IMR-90 (cell line): ENCODE measurements around the gene RNF17. TPM values are rescaled to one million over a fixed set of nuclear protein-coding genes. Genes with fewer than 3 reads are reported as not detected.

Source experiments
- ATAC-seq: fragments of 200-7000 bp; cut with Tn5 transposase; 2 replicates; pipeline ENCODE4 v1.9.1; 2020; ENCODE audit warnings: low read depth, mild to moderate bottlenecking, moderate library complexity
- BruUV-seq: library from RNA; stranded (reverse); fragments of 400-500 nt; replicated peaks from 2 replicates; lab custom pipeline; 2021; lab: Mats Ljungman, UMichigan
- CTCF ChIA-PET: fragments of 300-600 bp; formaldehyde crosslinking; extraction: SDS; loops from one replicate; lab custom pipeline; 2021; ENCODE audit warnings: antibody characterized with exemption; lab: Yijun Ruan, JAX
- POLR2A ChIA-PET: fragments of 300-600 bp; sonication (Branson Sonifier 250); formaldehyde crosslinking; loops from one replicate; lab custom pipeline; 2022; ENCODE audit warnings: antibody characterized with exemption; ENCODE audit not compliant: unreplicated experiment; lab: Charles Lee
- DNase-seq: peaks from one replicate; pipeline ENCODE4 v3.0.0; 2013
- H2AFZ ChIP-seq: replicated peaks from 2 replicates; pipeline ENCODE3; 2013; ENCODE audit warnings: low read length, mild to moderate bottlenecking; ENCODE audit not compliant: poor library complexity
- H2AK5ac ChIP-seq: 2 replicates; pipeline ENCODE4 v1.6.1; 2013; ENCODE audit warnings: low read depth, low read length, inconsistent platforms
- H2AK9ac ChIP-seq: replicated peaks from 2 replicates; pipeline ENCODE3; 2013; ENCODE audit warnings: mild to moderate bottlenecking, low read depth, low read length, moderate library complexity; ENCODE audit not compliant: poor library complexity
- H2BK120ac ChIP-seq: 2 replicates; pipeline ENCODE4 v1.6.1; 2013; ENCODE audit warnings: low read depth, low read length, inconsistent platforms
- H2BK15ac ChIP-seq: 3 replicates; pipeline ENCODE4 v1.6.1; 2013; ENCODE audit warnings: low read depth, low read length, inconsistent platforms
- H2BK20ac ChIP-seq: 2 replicates; pipeline ENCODE4 v1.6.1; 2013; ENCODE audit warnings: low read depth, mild to moderate bottlenecking, inconsistent platforms, low read length, moderate library complexity
- H2BK5ac ChIP-seq: 2 replicates; pipeline ENCODE4 v1.6.1; 2013; ENCODE audit warnings: mild to moderate bottlenecking, low read depth, low read length, inconsistent platforms; ENCODE audit not compliant: poor library complexity, severe bottlenecking
- H3K14ac ChIP-seq: replicated peaks from 2 replicates; pipeline ENCODE4 v1.6.1; 2013; ENCODE audit warnings: low read depth, low read length, inconsistent platforms
- H3K18ac ChIP-seq: 2 replicates; pipeline ENCODE4 v1.6.1; 2013; ENCODE audit warnings: low read depth, low read length, control low read depth
- H3K23ac ChIP-seq: 2 replicates; pipeline ENCODE4 v1.6.1; 2013; ENCODE audit warnings: low read depth, low read length, inconsistent platforms
- H3K27ac ChIP-seq: 2 replicates; pipeline ENCODE4 v1.5.1; 2013; ENCODE audit warnings: mild to moderate bottlenecking, control low read depth, low read length; ENCODE audit not compliant: insufficient read depth
- H3K27me3 ChIP-seq: 2 replicates; pipeline ENCODE4 v1.6.1; 2013; ENCODE audit warnings: low read length; ENCODE audit not compliant: control insufficient read depth, insufficient read depth
- H3K36me3 ChIP-seq: 2 replicates; pipeline ENCODE4 v1.6.1; 2013; ENCODE audit warnings: low read length, mixed read lengths; ENCODE audit not compliant: control insufficient read depth, insufficient read depth
- H3K4ac ChIP-seq: 2 replicates; pipeline ENCODE4 v1.6.1; 2013; ENCODE audit warnings: low read depth, low read length, inconsistent platforms
- H3K4me1 ChIP-seq: 2 replicates; pipeline ENCODE4 v1.6.1; 2013; ENCODE audit warnings: low read length, mixed read lengths; ENCODE audit not compliant: control insufficient read depth, insufficient read depth
- H3K4me2 ChIP-seq: 2 replicates; pipeline ENCODE4 v1.6.1; 2013; ENCODE audit warnings: low read depth, mild to moderate bottlenecking, control low read depth, low read length, moderate library complexity
- H3K4me3 ChIP-seq: 2 replicates; pipeline ENCODE4 v1.5.1; 2013; ENCODE audit warnings: low read depth, mild to moderate bottlenecking, control low read depth, low read length, moderate library complexity; ENCODE audit not compliant: insufficient read depth
- H3K56ac ChIP-seq: 2 replicates; pipeline ENCODE4 v1.6.1; 2013; ENCODE audit warnings: low read length, inconsistent platforms; ENCODE audit not compliant: insufficient read depth; ENCODE audit errors: extremely low read depth
- H3K79me1 ChIP-seq, 2 experiments: 2 replicates each; pipeline ENCODE4 v1.6.1; 2013; ENCODE audit warnings: low read length in 2 of 2, inconsistent platforms in 1 of 2, low read depth in 1 of 2
- H3K9ac ChIP-seq: 2 replicates; pipeline ENCODE4 v1.6.1; 2013; ENCODE audit warnings: low read depth, low read length, control low read depth
- H3K9me1 ChIP-seq: 2 replicates; pipeline ENCODE4 v1.6.1; 2013; ENCODE audit warnings: low read length, inconsistent platforms; ENCODE audit not compliant: insufficient read depth
- H3K9me3 ChIP-seq: 2 replicates; pipeline ENCODE4 v1.6.1; 2013; ENCODE audit warnings: low read length; ENCODE audit not compliant: control insufficient read depth, insufficient read depth
- H4K20me1 ChIP-seq: 2 replicates; pipeline ENCODE4 v1.6.1; 2013; ENCODE audit warnings: low read length, inconsistent platforms; ENCODE audit not compliant: insufficient read depth
- H4K5ac ChIP-seq: 2 replicates; pipeline ENCODE4 v1.6.1; 2013; ENCODE audit warnings: mild to moderate bottlenecking, low read depth, low read length, control low read depth
- H4K8ac ChIP-seq, 2 experiments: 2 replicates each; pipeline ENCODE4 v1.6.1; 2013; ENCODE audit warnings: low read depth in 2 of 2, low read length in 2 of 2, control low read depth in 1 of 2, inconsistent platforms in 1 of 2
- H4K91ac ChIP-seq: 2 replicates; pipeline ENCODE4 v1.6.1; 2013; ENCODE audit warnings: low read depth, low read length, inconsistent platforms; ENCODE audit not compliant: insufficient read depth
- BHLHE40 ChIP-seq: fragments of 150-350 bp; IDR thresholded peaks from 2 replicates; pipeline ENCODE4 v1.6.1; 2016; ENCODE audit warnings: mild to moderate bottlenecking, low read depth, low read length
- CHD1 ChIP-seq: IDR thresholded peaks from 2 replicates; pipeline ENCODE4 v1.6.1; 2012; ENCODE audit warnings: low read depth, low read length, improper control_type of control experiment
- FOS ChIP-seq: fragments of 150-350 bp; IDR thresholded peaks from 2 replicates; pipeline ENCODE4 v1.6.1; 2016; ENCODE audit warnings: low read depth, low read length
- RFX5 ChIP-seq: IDR thresholded peaks from 2 replicates; pipeline ENCODE4 v1.8.0; 2012; ENCODE audit warnings: low read depth, mild to moderate bottlenecking, low read length, moderate library complexity
- USF2 ChIP-seq: fragments of 150-350 bp; IDR thresholded peaks from 2 replicates; pipeline ENCODE4 v1.6.1; 2017; ENCODE audit warnings: mild to moderate bottlenecking, antibody characterized with exemption, low read length, low read depth
- WGBS, 2 experiments: methylation state at CpG; one replicate each; pipeline versions ENCODE4 v1.1.5 to v1.1.7; 2013; ENCODE audit warnings: missing lambda C conversion rate in 2 of 2; ENCODE audit not compliant: insufficient read length in 1 of 2; ENCODE audit errors: extremely low coverage in 2 of 2; 5-methylcytosine and 5-hydroxymethylcytosine counted together
- dilution Hi-C: fragments of 300-500 bp; cut with HindIII; formaldehyde crosslinking; loops from one replicate; pipeline ENCODE4 v1.14.3; 2018; ENCODE audit warnings: low sequenced_read_pairs; ENCODE audit not compliant: unreplicated experiment
- in situ Hi-C: fragments of 300-500 bp; cut with MboI; formaldehyde crosslinking; loops from 3 replicates; pipeline ENCODE4 v1.14.3; 2019; ENCODE audit warnings: low sequenced_read_pairs, inconsistent platforms, mixed read lengths
- intact Hi-C: fragments of 100-400 bp; cut with micrococcal nuclease; formaldehyde crosslinking; loops from 2 replicates; pipeline ENCODE4 v1.10.0; 2022
- polyA plus RNA-seq, 3 experiments: library from polyadenylated mRNA; depleted of rRNA; stranded (reverse); fragments of >200 nt; gene quantifications; 2 replicates each; pipeline ENCODE4 v1.2.3, GENCODE V29; 2012; ENCODE audit warnings: low replicate concordance in 1 of 3
- total RNA-seq: library from RNA; depleted of rRNA; stranded (reverse); fragments of >200 nt; gene quantifications from 2 replicates; pipeline ENCODE4 v1.2.3, GENCODE V29; 2012

The RNF17 gene
- total and polyA plus RNA-seq, 2 of the 4 experiments (the other 2 are of a cell fraction), result 0.03 to 0.18 TPM

DNA sequence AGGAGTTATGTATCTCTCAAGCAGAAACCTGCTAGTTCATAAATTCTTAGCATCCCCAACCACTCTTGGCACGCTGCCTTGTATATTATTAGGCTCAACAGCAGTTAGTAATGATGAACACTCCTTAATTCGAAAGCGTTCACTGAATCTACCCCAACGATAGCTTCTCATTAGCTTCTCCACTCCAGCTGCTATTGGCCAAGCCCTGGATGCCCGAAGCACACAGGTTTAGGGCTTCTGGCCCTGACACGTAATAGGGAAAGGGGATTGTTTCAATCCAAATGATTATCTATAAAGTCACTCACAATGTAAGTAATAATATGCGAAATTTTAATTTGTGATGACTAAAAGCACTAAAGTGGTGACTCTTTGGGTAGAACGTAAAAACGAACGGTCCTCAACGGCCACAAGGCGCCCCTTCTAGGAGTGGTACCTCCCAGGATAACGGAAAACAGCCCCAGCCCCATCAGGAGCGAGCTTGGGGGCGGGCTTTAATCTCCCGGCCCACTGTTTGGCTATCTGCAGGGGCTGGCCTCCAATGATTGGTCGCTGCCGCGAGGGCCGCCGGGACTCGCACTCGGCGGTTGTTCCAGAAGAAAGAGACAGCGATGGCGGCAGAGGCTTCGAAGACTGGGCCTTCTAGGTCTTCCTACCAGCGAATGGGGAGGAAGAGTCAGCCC lies at the start of gene RNF17 (continued):
- TF ChIP-seq RFX5 (no peak), BHLHE40 (no peak)

GRCh38 chr13:24716011-24716410 lies 48.0 kb upstream of the RNF17 start:
- H3K14ac ChIP-seq, result no peak overlapping the region
- ChIA-PET POLR2A (no interaction called here), CTCF (interaction anchor here (0.5 kb wide), 1 partner anchor 31 kb away, joined by 3 read pairs; no protein-coding TSS in a partner anchor)
- no peak overlapping the region for H4K5ac ChIP-seq
- H4K91ac ChIP-seq, result no peak overlapping the region
- no peaks in the 10 kb centered on the region for H3K9me3 ChIP-seq
- H3K56ac ChIP-seq, result no peak overlapping the region
- H2AFZ ChIP-seq, result no peak overlapping the region
- H3K4ac ChIP-seq, result no peak overlapping the region
- no peaks in the 10 kb centered on the region for H3K9me1 ChIP-seq
- no peaks in the 10 kb centered on the region for H3K36me3 ChIP-seq
- intact Hi-C loops, result no loop called here
- H3K18ac ChIP-seq, result no peak overlapping the region
- no CpG with 5 or more reads among the region's 5 CpGs for WGBS, 2 experiments
- dilution Hi-C loops, result no loop called here
- H2BK15ac ChIP-seq, result no peak overlapping the region
- H3K9ac ChIP-seq, result no peak overlapping the region
- in situ Hi-C loops, result no loop called here
- DNase-seq (no peak), ATAC-seq (no peak)
- H4K8ac ChIP-seq, result no peak overlapping the region
- H2BK120ac ChIP-seq, result no peak overlapping the region
- H4K20me1 ChIP-seq, result no peaks in the 10 kb centered on the region
- peaks cover 4% of the 10 kb centered on the region; the same call in 1 of the 2 replicates for H3K27me3 ChIP-seq
- no peak overlapping the region for H2BK5ac ChIP-seq
- no peak overlapping the region for H3K27ac ChIP-seq
- H2AK5ac ChIP-seq, result no peak overlapping the region
- H3K4me1 ChIP-seq, result no peaks in the 10 kb centered on the region
- H2AK9ac ChIP-seq, result no peak overlapping the region
- H3K79me1 ChIP-seq, result no peaks in the 10 kb centered on the region
- no peak overlapping the region for H3K4me2 ChIP-seq
- H3K23ac ChIP-seq, result no peak overlapping the region
- TF ChIP-seq RFX5, result no peak
- no peak for TF ChIP-seq USF2
- TF ChIP-seq CHD1, result no peak
- no peak for TF ChIP-seq FOS
- H3K4me3 ChIP-seq, result no peak overlapping the region
- BruUV-seq, result no TSS peak
- no peak overlapping the region for H2BK20ac ChIP-seq
